ENCODE results near the gene CTRB2.
"Not testable (repeated sequence)": the region's sequence is repeated elsewhere in the genome, so short reads cannot be mapped to it uniquely, and the experiment has no call there.

Gene CTRB2

DNA sequence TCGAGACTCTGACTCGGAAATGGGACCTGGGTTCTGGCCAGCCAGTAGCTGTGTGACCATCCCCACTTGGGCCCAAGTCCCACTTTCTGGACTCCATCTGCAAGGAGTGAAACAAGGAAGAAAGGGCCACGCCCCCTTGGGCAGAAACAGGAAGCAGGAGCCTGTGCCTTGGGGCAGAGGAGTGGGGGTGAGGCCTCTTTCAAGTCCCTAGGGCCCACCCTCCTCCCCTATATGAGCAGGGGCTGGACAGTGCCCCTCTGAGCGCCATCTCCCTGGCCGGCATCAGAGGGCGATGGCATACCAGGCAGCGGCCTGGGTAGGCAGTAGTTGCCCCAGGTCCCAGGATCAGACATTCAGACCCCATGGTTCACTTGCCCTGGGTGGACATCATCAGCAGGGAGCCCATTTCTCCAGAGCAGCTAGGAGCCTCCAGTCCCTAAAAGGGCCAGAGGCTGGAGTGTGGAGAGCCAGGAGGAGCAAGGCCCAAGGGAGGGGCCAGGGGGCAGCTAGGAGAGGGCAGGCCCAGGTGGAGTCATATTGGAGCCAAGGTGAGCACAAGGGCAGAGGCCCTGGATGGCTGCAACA lies 37.4 kb upstream of the CTRB2 start:
- Histone ChIP-seq H3K9ac (peak overlapping the region in 4 of 11 experiments; percentile 3 to 30 (median 18); a peak in 4 of 22 replicates), H3K4me2 (peak overlapping the region; percentile 73 to 90 (median 81))

DNA sequence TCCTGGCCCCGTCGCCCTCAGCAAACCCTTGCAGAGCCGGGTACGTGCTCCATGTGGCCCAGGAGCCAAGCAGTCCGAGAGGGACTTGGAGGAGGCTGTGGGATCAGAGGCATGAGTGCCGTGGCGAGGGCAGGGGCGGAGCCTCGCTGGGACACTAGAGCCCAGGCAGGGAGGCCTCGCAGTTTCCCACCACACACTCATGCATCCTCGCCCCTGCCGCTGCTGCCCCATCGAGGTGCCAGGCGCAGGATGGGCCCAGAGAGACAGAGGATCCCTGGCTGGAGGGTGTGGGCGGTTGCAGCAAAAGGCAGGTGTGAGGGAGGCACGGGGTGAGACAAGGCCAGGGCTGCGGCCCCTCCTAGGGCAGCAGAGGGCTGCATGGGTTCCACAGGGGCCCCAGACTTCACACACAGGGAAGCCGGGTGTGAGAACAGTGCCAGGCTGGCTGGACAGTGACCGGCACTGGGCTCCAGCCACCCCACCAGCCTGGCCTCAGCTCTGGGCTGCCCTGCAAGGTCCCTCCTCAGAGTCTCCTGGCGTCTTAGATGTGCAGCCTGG lies 36.8 kb upstream of the CTRB2 start:
- peaks cover 19 to 39% (median 33%) of the 10 kb centered on the region in 10 experiments for H3K4me1 ChIP-seq
- H3K27ac ChIP-seq, result no peak overlapping the region
- no peak overlapping the region for H3K9ac ChIP-seq
- TF ChIP-seq Cebpa-rat (IDR thresholded peaks at IDR 0.05), result no peak
- H3K36me3 ChIP-seq, result no peaks in the 10 kb centered on the region
- no peak overlapping the region for H3K4me3 ChIP-seq
- H3K4me2 ChIP-seq, result peak overlapping the region; percentile 73 to 90 (median 81)
- no peaks in the 10 kb centered on the region for H3K9me3 ChIP-seq (replicated peaks in 1 of 11)
- H4K20me1 ChIP-seq, result peaks cover 0 to 100% (median 21%) of the 10 kb centered on the region in 11 experiments; a peak in 18 of 22 replicates
- H3K27me3 ChIP-seq, result peaks cover 16 to 92% (median 25%) of the 10 kb centered on the region in 11 experiments

More for the DNA sequence above, 37.4 kb upstream of the CTRB2 start:
- Histone ChIP-seq H3K9me3 (replicated peaks in 1 of 11) (no peaks in the 10 kb centered on the region), H4K20me1 (peaks cover 0 to 100% (median 27%) of the 10 kb centered on the region in 11 experiments; a peak in 19 of 22 replicates), H3K27me3 (peaks cover 21 to 92% (median 31%) of the 10 kb centered on the region in 11 experiments), H3K4me3 (no peak overlapping the region), H3K36me3 (no peaks in the 10 kb centered on the region), H3K27ac (peak overlapping the region in 7 of 11 experiments; percentile 8 to 55 (median 34); a peak in 9 of 22 replicates), H3K4me1 (peaks cover 19 to 34% (median 28%) of the 10 kb centered on the region in 10 experiments)
- no peak for TF ChIP-seq Cebpa-rat (IDR thresholded peaks at IDR 0.05)

GRCh38 chr16:75242436-75243078 lies 35.6 kb upstream of the CTRB2 start:
- not testable (repeated sequence) for H3K9me3 ChIP-seq (replicated peaks in 1 of 11); H3K4me2 ChIP-seq; H3K4me3 ChIP-seq; H3K27ac ChIP-seq; H3K9ac ChIP-seq; H3K36me3 ChIP-seq
- Histone ChIP-seq H4K20me1 (peaks cover 0 to 100% (median 24%) of the 10 kb centered on the region in 11 experiments; a peak in 18 of 22 replicates), H3K27me3 (peaks cover 4 to 92% (median 13%) of the 10 kb centered on the region in 11 experiments; a peak in 21 of 22 replicates), H3K4me1 (peaks cover 19 to 42% (median 38%) of the 10 kb centered on the region in 10 experiments)

DNA sequence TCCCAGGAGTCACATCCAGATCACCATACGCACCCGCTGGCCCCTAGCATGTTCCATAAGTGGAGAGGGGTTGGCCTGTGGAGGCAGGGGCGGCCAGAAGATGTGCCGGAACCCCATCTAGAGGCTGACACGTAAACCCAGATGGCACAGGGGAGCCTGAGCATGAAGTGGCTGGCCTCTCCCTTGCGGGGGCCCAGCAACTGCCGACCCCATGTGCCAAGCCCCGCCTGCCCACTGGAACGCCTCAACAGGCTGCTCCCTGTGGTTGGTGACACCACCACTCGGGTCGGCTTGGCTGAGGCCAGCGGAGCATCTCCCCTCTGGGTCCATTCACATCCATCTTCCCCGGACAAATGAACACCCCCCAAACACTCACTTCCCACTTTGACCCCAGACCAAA lies 35.0 kb upstream of the CTRB2 start:
- Histone ChIP-seq H3K9ac (no peak overlapping the region), H3K27me3 (peaks cover 0 to 92% (median 7%) of the 10 kb centered on the region in 11 experiments; a peak in 14 of 22 replicates), H3K4me3 (no peak overlapping the region), H3K27ac (no peak overlapping the region), H3K4me1 (peaks cover 19 to 43% (median 38%) of the 10 kb centered on the region in 10 experiments), H3K4me2 (no peak overlapping the region), H4K20me1 (peaks cover 0 to 100% (median 19%) of the 10 kb centered on the region in 11 experiments; a peak in 15 of 22 replicates), H3K36me3 (no peaks in the 10 kb centered on the region), H3K9me3 (replicated peaks in 1 of 11) (no peaks in the 10 kb centered on the region)
- no peak for TF ChIP-seq Cebpa-rat (IDR thresholded peaks at IDR 0.05)

DNA sequence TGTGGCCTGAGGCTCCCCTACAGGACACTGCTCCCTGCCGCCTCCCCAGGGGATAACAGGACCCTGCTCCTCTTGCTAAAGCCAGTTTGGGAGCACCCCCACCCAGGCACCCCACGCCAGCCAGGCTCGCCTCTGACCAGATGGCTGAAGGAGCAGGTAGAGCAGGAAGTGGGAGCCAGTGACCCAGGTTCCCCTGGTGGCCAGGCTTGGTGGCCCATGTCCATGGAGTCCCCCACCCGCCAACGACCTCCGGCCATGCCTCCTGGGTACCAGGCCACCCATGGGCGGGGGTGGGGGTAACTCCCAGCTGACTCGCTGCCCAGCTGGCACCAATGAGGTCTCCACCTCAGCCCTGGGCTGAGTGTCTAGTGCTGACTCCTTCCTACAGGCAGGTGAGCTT lies 34.5 kb upstream of the CTRB2 start:
- TF ChIP-seq Cebpa-rat (IDR thresholded peaks at IDR 0.05), result no peak
- Histone ChIP-seq H3K4me2 (no peak overlapping the region), H3K27ac (no peak overlapping the region), H3K36me3 (no peaks in the 10 kb centered on the region), H3K9ac (no peak overlapping the region), H3K4me1 (peaks cover 19 to 43% (median 38%) of the 10 kb centered on the region in 10 experiments), H3K27me3 (peaks cover 0 to 92% (median 2%) of the 10 kb centered on the region in 11 experiments; a peak in 11 of 22 replicates), H3K9me3 (replicated peaks in 1 of 11) (no peaks in the 10 kb centered on the region), H4K20me1 (peaks cover 0 to 100% (median 19%) of the 10 kb centered on the region in 11 experiments; a peak in 15 of 22 replicates), H3K4me3 (no peak overlapping the region)

- not testable (repeated sequence) for H3K4me2 ChIP-seq; H3K4me3 ChIP-seq; H3K9me3 ChIP-seq (replicated peaks in 1 of 11); H3K36me3 ChIP-seq; H3K9ac ChIP-seq; H3K27ac ChIP-seq
- Histone ChIP-seq H3K4me1 (peaks cover 19 to 42% (median 38%) of the 10 kb centered on the region in 10 experiments), H4K20me1 (peaks cover 0 to 100% (median 19%) of the 10 kb centered on the region in 11 experiments; a peak in 14 of 22 replicates), H3K27me3 (peaks cover 0 to 92% (median 0%) of the 10 kb centered on the region in 11 experiments; a peak in 7 of 22 replicates)
Observed at GRCh38 chr16:75240633-75241032, 33.7 kb upstream of the CTRB2 start.

- Histone ChIP-seq H3K9me3 (replicated peaks in 1 of 11) (no peaks in the 10 kb centered on the region), H3K4me1 (peaks cover 9 to 32% (median 28%) of the 10 kb centered on the region in 10 experiments), H3K36me3 (no peaks in the 10 kb centered on the region), H4K20me1 (peaks cover 0 to 100% (median 13%) of the 10 kb centered on the region in 11 experiments; a peak in 12 of 22 replicates), H3K9ac (no peak overlapping the region), H3K4me3 (no peak overlapping the region), H3K4me2 (no peak overlapping the region; a peak in 4 of 22 replicates), H3K27me3 (peaks cover 0 to 94% (median 0%) of the 10 kb centered on the region in 11 experiments; a peak in 7 of 22 replicates), H3K27ac (no peak overlapping the region)
- TF ChIP-seq Cebpa-rat (IDR thresholded peaks at IDR 0.05), result no peak
Observed at GRCh38 chr16:75239542-75240122, 32.7 kb upstream of the CTRB2 start.

DNA sequence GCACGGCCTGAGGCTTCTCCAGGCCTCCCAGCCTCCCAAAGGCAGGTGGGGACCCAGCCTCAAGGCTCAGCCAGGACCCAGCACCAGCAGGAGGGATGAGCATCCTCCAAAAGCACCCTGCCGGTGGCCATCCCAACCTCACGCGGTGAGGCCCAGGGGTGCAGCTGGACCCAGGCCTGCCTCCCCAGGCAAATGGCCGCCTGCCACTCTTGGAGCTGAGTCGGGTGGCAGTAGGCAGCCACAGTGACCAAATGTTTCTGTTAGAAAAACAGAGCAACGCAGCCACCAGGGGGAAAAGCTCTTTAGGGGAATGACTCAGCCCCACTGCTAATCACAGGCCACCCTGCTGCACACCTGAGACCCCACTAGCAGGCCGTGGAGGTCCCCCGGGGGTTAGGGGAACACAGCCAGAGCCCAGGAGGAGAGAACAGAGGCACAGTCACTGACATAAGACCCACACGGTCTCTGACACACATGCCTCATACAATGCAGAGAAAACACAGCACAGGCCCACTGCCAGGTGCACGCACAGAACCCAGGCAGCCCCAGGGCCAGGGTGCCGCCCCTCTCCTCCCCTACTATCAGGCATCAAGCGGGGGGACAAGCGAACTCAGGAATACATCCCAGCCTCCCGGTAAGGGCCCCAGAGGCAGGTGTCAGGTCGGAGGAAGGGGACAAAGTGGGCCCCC lies 32.0 kb upstream of the CTRB2 start:
- Histone ChIP-seq H3K4me2 (peak overlapping the region in 9 of 11 experiments; percentile 13 to 81 (median 55); a peak in 16 of 22 replicates), H3K4me1 (peaks cover 3 to 25% (median 21%) of the 10 kb centered on the region in 10 experiments), H3K27ac (no peak overlapping the region), H3K4me3 (no peak overlapping the region), H3K36me3 (no peaks in the 10 kb centered on the region), H3K9me3 (replicated peaks in 1 of 11) (no peaks in the 10 kb centered on the region), H3K9ac (peak overlapping the region in 1 of 11 experiments; percentile 29; a peak in 2 of 22 replicates), H4K20me1 (peaks cover 0 to 100% (median 12%) of the 10 kb centered on the region in 11 experiments; a peak in 12 of 22 replicates), H3K27me3 (peaks cover 0 to 100% (median 0%) of the 10 kb centered on the region in 11 experiments; a peak in 7 of 22 replicates)
- no peak for TF ChIP-seq Cebpa-rat (IDR thresholded peaks at IDR 0.05)

Data from BLaER1 treated with 17β-estradiol and CSF1 and Interleukin-3, amounts not matched to agents 10 nM and 100 nM (cell line).